ENCODE results near the gene FSCB. TPM values are rescaled to one million over a fixed set of nuclear protein-coding genes. Genes with fewer than 3 reads are reported as not detected.

Gene FSCB
- polyA plus RNA-seq, 1 of the 3 experiments (the other 2 are of a cell fraction), result not detected

DNA sequence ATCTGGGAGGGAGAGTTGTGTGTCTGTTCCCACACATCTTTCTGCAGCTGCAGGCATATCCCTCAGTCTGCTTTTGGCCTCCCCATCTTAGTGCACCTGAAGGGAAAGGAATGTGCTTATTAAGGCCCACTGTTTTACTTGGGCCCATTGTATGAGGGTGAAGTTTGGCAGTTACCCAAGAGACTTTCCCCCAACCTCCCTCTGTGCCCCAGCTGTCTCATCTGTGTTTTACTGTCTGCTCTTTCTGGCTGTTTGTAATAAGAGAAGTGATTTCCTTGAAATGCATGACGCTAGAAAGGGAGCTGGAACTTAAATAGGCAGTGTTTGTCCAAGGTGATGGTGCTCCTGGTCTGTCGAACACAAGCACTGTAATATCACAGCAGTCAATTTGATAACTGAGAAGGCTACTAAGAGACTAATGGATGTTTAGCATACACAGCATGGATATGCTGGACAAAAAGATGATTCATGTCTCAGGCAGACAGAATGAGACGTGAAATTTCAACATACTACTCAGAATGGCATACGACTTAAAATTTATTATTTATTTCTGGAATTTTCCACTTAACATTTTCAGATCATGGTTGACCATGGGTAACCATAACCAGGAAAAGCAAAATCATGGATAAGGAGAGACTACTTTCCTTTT, 43.6 kb downstream of the FSCB start:
- no peak for DNase-seq
- no peak overlapping the region for H3K9ac ChIP-seq
- H3K27ac ChIP-seq (ENCODE audit: low read depth in 2 of 2, low read length in 1 of 2), result no peak overlapping the region
- no peaks in the 10 kb centered on the region for H3K27me3 ChIP-seq (ENCODE audit: insufficient read depth)
- H3K79me2 ChIP-seq (ENCODE audit: insufficient read depth), result no peaks in the 10 kb centered on the region
- no peaks in the 10 kb centered on the region for H3K9me3 ChIP-seq
- no peaks in the 10 kb centered on the region for H3K36me3 ChIP-seq (replicated peaks in 1 of 2; ENCODE audit: control insufficient read depth in 1 of 2, insufficient read depth in 2 of 2, low read length in 1 of 2)
- 9% methylated on average over 4 of the region's 4 CpGs for WGBS (ENCODE audit: low lambda C conversion rate)
- no peak overlapping the region for H2AFZ ChIP-seq (ENCODE audit: low read depth)
- no peak overlapping the region for H3K4me3 ChIP-seq (ENCODE audit: low read depth in 2 of 2, low read length in 1 of 2)
- ChIA-PET CTCF (no interaction called here), POLR2A (no interaction called here)
- H3K4me1 ChIP-seq (ENCODE audit: control insufficient read depth in 1 of 2, insufficient read depth in 2 of 2, low read depth in 1 of 2, low read length in 1 of 2), result no peaks in the 10 kb centered on the region
- H3F3A ChIP-seq (replicated peaks; ENCODE audit: insufficient read depth), result no peaks in the 10 kb centered on the region
- H3K4me2 ChIP-seq, result no peak overlapping the region
- H4K20me1 ChIP-seq (ENCODE audit: insufficient read depth), result no peaks in the 10 kb centered on the region
- H3K9me2 ChIP-seq, result no peaks in the 10 kb centered on the region
- TF ChIP-seq RCOR1 (IDR thresholded peaks at IDR 0.05; ENCODE audit: low read length) (no peak), EZH2phosphoT487 (IDR thresholded peaks at IDR 0.05; ENCODE audit: borderline replicate concordance, low read depth) (no peak)

DNA sequence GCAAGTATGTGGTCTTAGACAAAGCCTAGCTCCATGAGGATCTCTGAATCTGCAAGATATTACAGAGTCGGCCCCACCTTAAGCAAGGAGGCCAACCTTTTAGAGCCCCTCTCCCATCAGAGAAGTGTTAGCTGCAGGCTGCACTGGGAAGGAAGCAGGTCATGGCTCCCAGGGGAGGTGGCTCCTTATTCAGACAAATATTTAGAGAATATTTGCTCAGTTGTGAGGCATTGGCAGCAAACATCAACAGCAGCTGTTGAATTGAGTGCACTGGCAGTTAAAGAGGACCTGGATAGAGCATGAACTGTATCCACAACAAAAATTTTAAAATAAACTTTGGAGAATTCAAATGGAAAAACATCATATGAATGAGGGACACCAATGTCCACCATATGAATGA, 44.7 kb downstream of the FSCB start:
- H3K9me2 ChIP-seq, result no peaks in the 10 kb centered on the region
- H3K4me2 ChIP-seq, result no peak overlapping the region
- no peak overlapping the region for H3K4me3 ChIP-seq (ENCODE audit: low read depth in 2 of 2, low read length in 1 of 2)
- ChIA-PET POLR2A (no interaction called here), CTCF (no interaction called here)
- no peaks in the 10 kb centered on the region for H3K4me1 ChIP-seq (ENCODE audit: control insufficient read depth in 1 of 2, insufficient read depth in 2 of 2, low read depth in 1 of 2, low read length in 1 of 2)
- no peak overlapping the region for H3K9ac ChIP-seq
- H2AFZ ChIP-seq (ENCODE audit: low read depth), result no peak overlapping the region
- no peaks in the 10 kb centered on the region for H3K9me3 ChIP-seq
- H3K79me2 ChIP-seq (ENCODE audit: insufficient read depth), result no peaks in the 10 kb centered on the region
- DNase-seq, result no peak
- H3K27me3 ChIP-seq (ENCODE audit: insufficient read depth), result no peaks in the 10 kb centered on the region
- 22% methylated on average over 1 of the region's 1 CpG for WGBS (ENCODE audit: low lambda C conversion rate)
- no peaks in the 10 kb centered on the region for H3K36me3 ChIP-seq (replicated peaks in 1 of 2; ENCODE audit: control insufficient read depth in 1 of 2, insufficient read depth in 2 of 2, low read length in 1 of 2)
- TF ChIP-seq RAD21 (IDR thresholded peaks at IDR 0.05; ENCODE audit: low read length) (no peak), TCF12 (IDR thresholded peaks at IDR 0.05) (no peak), FOXM1 (IDR thresholded peaks at IDR 0.05; ENCODE audit: low read depth) (no peak), NFIC (IDR thresholded peaks at IDR 0.05; ENCODE audit: borderline replicate concordance) (no peak), FOSL2 (IDR thresholded peaks at IDR 0.05; ENCODE audit: borderline replicate concordance, low read depth) (no peak)
- TF ChIP-seq, protein P1, sequence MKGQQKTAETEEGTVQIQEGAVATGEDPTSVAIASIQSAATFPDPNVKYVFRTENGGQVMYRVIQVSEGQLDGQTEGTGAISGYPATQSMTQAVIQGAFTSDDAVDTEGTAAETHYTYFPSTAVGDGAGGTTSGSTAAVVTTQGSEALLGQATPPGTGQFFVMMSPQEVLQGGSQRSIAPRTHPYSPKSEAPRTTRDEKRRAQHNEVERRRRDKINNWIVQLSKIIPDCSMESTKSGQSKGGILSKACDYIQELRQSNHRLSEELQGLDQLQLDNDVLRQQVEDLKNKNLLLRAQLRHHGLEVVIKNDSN (IDR thresholded peaks at IDR 0.05; ENCODE audit: borderline replicate concordance, low read depth), result no peak
- TF ChIP-seq, protein P2, sequence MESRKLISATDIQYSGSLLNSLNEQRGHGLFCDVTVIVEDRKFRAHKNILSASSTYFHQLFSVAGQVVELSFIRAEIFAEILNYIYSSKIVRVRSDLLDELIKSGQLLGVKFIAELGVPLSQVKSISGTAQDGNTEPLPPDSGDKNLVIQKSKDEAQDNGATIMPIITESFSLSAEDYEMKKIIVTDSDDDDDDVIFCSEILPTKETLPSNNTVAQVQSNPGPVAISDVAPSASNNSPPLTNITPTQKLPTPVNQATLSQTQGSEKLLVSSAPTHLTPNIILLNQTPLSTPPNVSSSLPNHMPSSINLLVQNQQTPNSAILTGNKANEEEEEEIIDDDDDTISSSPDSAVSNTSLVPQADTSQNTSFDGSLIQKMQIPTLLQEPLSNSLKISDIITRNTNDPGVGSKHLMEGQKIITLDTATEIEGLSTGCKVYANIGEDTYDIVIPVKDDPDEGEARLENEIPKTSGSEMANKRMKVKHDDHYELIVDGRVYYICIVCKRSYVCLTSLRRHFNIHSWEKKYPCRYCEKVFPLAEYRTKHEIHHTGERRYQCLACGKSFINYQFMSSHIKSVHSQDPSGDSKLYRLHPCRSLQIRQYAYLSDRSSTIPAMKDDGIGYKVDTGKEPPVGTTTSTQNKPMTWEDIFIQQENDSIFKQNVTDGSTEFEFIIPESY (IDR thresholded peaks at IDR 0.05; ENCODE audit: borderline replicate concordance, low read depth), result no peak
- TF ChIP-seq, protein P3, sequence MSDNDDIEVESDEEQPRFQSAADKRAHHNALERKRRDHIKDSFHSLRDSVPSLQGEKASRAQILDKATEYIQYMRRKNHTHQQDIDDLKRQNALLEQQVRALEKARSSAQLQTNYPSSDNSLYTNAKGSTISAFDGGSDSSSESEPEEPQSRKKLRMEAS (IDR thresholded peaks at IDR 0.05; ENCODE audit: low read depth), result no peak
- H4K20me1 ChIP-seq (ENCODE audit: insufficient read depth), result no peaks in the 10 kb centered on the region
- H3F3A ChIP-seq (replicated peaks; ENCODE audit: insufficient read depth), result no peaks in the 10 kb centered on the region
- no peak overlapping the region for H3K27ac ChIP-seq (ENCODE audit: low read depth in 2 of 2, low read length in 1 of 2)
